ENCODE measurements around the gene STK24. TPM values are rescaled to one million over a fixed set of nuclear protein-coding genes. Genes with fewer than 3 reads are reported as not detected.

Gene STK24
- total RNA-seq, 1 donor from 2014 or later: 92.3 TPM

DNA sequence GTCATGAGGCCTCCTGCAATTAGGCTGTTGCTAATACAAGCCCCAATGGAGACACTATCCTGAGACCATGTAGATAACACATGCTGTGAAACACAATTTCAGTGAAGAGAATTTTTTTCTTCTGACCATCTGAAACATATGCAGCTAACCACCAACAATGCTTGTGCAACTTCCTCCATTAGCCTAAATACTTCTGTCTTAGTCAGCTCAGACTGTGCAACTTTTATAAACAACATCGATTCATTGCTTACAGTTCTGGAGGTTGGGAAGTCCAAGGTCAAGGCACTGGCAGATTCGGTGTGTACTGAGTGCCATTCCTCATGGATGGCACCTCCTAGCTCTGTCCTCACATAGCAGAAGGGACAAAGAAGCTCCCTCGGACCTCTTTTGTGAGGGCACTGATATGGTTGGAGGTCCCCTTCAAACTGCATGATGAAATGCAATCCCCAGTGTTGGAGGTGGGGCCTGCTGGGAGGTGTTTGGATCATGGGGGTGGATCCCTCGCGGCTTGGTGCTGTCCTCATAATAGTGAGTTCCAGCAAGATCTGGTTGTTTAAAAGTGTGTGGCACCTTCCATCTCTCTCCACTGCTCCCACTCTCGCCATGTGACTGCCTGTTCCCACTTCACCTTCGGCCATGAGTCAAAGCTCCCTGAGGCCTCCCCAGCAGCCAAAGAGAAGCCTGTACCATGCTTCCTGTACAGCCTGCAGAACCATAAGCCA lies 27.7 kb downstream of the STK24 start:
- H3K27ac Mint-ChIP-seq (ENCODE audit: unreplicated experiment): peak overlapping the region; percentile 42
- no peak for DNase-seq (ENCODE audit: low spot score)
- H3K36me3 Mint-ChIP-seq (ENCODE audit: low read depth, unreplicated experiment): peaks cover 16% of the 10 kb centered on the region
- H3K27me3 Mint-ChIP-seq (ENCODE audit: unreplicated experiment): no peaks in the 10 kb centered on the region
- H3K4me3 Mint-ChIP-seq (ENCODE audit: unreplicated experiment): no peak overlapping the region
- TF ChIP-seq, protein P1, sequence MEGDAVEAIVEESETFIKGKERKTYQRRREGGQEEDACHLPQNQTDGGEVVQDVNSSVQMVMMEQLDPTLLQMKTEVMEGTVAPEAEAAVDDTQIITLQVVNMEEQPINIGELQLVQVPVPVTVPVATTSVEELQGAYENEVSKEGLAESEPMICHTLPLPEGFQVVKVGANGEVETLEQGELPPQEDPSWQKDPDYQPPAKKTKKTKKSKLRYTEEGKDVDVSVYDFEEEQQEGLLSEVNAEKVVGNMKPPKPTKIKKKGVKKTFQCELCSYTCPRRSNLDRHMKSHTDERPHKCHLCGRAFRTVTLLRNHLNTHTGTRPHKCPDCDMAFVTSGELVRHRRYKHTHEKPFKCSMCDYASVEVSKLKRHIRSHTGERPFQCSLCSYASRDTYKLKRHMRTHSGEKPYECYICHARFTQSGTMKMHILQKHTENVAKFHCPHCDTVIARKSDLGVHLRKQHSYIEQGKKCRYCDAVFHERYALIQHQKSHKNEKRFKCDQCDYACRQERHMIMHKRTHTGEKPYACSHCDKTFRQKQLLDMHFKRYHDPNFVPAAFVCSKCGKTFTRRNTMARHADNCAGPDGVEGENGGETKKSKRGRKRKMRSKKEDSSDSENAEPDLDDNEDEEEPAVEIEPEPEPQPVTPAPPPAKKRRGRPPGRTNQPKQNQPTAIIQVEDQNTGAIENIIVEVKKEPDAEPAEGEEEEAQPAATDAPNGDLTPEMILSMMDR (IDR thresholded peaks at IDR 0.05; ENCODE audit: unreplicated experiment): no peak
- H3K4me1 Mint-ChIP-seq (ENCODE audit: unreplicated experiment): peaks cover 21% of the 10 kb centered on the region
- no peaks in the 10 kb centered on the region for H3K9me3 Mint-ChIP-seq (ENCODE audit: unreplicated experiment)

DNA sequence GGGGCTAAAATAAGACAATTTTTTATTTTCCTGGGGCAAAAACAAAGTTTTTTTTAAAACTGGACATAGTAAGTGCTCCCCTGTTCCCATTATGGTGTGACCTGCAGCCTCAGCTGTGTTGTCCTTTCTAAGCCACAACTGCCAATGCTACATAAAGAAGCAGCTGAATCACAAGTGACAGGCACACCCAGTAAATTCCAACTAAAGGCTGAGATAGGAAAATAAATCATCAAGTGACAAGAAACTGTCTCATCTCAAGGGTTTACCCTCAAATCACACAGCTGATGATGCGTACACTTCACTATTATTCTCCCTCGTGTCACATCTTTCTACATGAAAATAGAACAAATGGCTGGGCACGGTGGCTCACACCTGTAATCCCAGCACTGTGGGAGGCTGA lies 28.7 kb downstream of the STK24 start:
- Mint-ChIP-seq H3K4me1 (ENCODE audit: unreplicated experiment) (peaks cover 19% of the 10 kb centered on the region), H3K27me3 (ENCODE audit: unreplicated experiment) (no peaks in the 10 kb centered on the region), H3K36me3 (ENCODE audit: low read depth, unreplicated experiment) (peaks cover 16% of the 10 kb centered on the region), H3K4me3 (ENCODE audit: unreplicated experiment) (no peak overlapping the region), H3K27ac (ENCODE audit: unreplicated experiment) (no peak overlapping the region), H3K9me3 (ENCODE audit: unreplicated experiment) (no peaks in the 10 kb centered on the region)
- TF ChIP-seq, protein P1 (IDR thresholded peaks at IDR 0.05; ENCODE audit: unreplicated experiment): no peak
- DNase-seq (ENCODE audit: low spot score): no peak

DNA sequence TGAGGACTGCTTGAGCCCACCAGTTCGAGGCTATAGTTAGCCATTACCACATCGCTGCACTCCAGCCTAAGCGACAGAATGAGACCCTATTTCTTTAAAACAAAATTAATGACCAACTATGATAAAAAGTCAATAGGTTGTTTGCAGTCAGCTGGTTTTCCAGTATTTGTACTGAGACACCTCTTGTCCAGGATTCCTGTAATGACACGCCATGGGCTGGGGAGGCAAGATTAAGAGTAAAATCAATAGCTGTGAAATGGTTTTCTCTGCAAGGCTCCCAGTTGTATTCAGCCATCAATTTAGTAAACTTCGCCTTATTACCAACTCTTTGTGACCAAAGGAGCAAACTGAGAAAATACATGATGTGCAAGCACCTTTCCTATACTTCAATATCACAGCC lies 29.5 kb downstream of the STK24 start:
- no peaks in the 10 kb centered on the region for H3K27me3 Mint-ChIP-seq (ENCODE audit: unreplicated experiment)
- peaks cover 16% of the 10 kb centered on the region for H3K36me3 Mint-ChIP-seq (ENCODE audit: low read depth, unreplicated experiment)
- peaks cover 25% of the 10 kb centered on the region for H3K4me1 Mint-ChIP-seq (ENCODE audit: unreplicated experiment)
- no peak for DNase-seq (ENCODE audit: low spot score)
- no peak overlapping the region for H3K4me3 Mint-ChIP-seq (ENCODE audit: unreplicated experiment)
- H3K27ac Mint-ChIP-seq (ENCODE audit: unreplicated experiment): no peak overlapping the region
- TF ChIP-seq, protein P1 (IDR thresholded peaks at IDR 0.05; ENCODE audit: unreplicated experiment): no peak
- no peaks in the 10 kb centered on the region for H3K9me3 Mint-ChIP-seq (ENCODE audit: unreplicated experiment)

DNA sequence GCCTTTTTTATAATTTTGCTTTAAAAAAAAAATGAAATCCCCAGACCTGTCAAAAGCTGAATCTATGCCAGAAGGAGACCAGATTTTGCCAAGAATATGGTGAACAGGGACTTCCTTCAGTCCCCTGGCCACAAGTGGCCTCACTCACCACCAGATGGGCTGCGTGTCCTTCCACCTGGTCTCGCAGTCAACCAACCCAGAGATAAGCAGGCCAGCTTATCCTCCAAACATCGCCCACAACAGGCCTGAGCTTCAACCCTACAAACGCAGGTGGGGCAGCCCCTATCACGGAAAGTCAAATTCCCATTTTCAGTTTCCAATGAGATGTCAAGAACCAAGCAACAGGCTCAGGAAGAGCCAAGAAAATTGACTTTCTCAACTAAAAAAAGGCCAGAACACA lies 30.5 kb downstream of the STK24 start:
- DNase-seq (ENCODE audit: low spot score): no peak
- Mint-ChIP-seq H3K36me3 (ENCODE audit: low read depth, unreplicated experiment) (peaks cover 13% of the 10 kb centered on the region), H3K4me3 (ENCODE audit: unreplicated experiment) (no peak overlapping the region), H3K9me3 (ENCODE audit: unreplicated experiment) (no peaks in the 10 kb centered on the region), H3K27me3 (ENCODE audit: unreplicated experiment) (no peaks in the 10 kb centered on the region), H3K27ac (ENCODE audit: unreplicated experiment) (no peak overlapping the region), H3K4me1 (ENCODE audit: unreplicated experiment) (peaks cover 35% of the 10 kb centered on the region)
- TF ChIP-seq, protein P1 (IDR thresholded peaks at IDR 0.05; ENCODE audit: unreplicated experiment): no peak

DNA sequence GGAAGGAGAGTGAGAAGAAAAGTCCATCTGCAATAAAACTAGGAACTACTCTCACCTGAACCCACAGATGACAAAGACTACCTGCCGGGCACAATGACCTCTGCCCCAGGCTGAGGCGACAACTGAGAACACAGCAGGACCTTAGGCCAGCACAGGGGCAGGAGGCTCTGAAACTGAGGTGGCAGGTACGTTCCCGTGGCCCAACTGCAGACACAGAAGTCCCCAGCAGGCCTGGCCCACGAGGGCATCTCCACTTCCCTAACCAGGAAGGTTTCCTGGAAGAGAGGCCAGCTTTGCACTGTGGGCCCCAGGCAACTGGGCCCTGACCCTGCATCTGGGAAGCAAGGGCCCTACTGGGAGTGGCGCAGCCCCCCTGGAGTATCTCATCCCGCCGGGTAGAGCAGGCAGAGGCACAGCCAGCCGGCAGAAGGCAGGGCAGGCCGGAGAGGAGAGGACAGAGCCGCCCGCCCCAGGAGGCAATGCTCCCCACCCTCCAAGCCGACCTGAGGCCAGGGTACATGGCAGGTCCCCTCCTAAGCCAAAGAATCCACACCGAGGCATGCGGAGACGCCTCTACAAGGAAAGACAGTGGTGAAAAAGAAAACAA lies 32.7 kb downstream of the STK24 start:
- H3K9me3 Mint-ChIP-seq (ENCODE audit: unreplicated experiment): no peaks in the 10 kb centered on the region
- TF ChIP-seq, protein P1 (IDR thresholded peaks at IDR 0.05; ENCODE audit: unreplicated experiment): no peak
- H3K4me3 Mint-ChIP-seq (ENCODE audit: unreplicated experiment): no peak overlapping the region
- H3K27ac Mint-ChIP-seq (ENCODE audit: unreplicated experiment): peak overlapping the region; percentile 9
- no peaks in the 10 kb centered on the region for H3K27me3 Mint-ChIP-seq (ENCODE audit: unreplicated experiment)
- no peaks in the 10 kb centered on the region for H3K36me3 Mint-ChIP-seq (ENCODE audit: low read depth, unreplicated experiment)
- no peak for DNase-seq (ENCODE audit: low spot score)
- H3K4me1 Mint-ChIP-seq (ENCODE audit: unreplicated experiment): peaks cover 39% of the 10 kb centered on the region

Data from endothelial cell (in vitro differentiated cells).